NCI-H1092 (cell line): ENCODE results near the gene CARD6.
"Not testable (repeated sequence)": the region's sequence is repeated elsewhere in the genome, so short reads cannot be mapped to it uniquely, and the experiment has no call there.

ENCODE experiments used
- DNase-seq: peaks from one replicate; lab custom pipeline; 2025; lab: John Stamatoyannopoulos, UW

Gene CARD6

GRCh38 chr5:40828690-40829661, 12.2 kb upstream of the CARD6 start:
- no peak for DNase-seq

GRCh38 chr5:40829748-40830533, 11.2 kb upstream of the CARD6 start:
- no peak for DNase-seq

- no peak for DNase-seq
Measured at GRCh38 chr5:40831346-40832210, 9.6 kb upstream of the CARD6 start.

- DNase-seq, result no peak
Measured at GRCh38 chr5:40832345-40832744, 8.8 kb upstream of the CARD6 start.

- no peak for DNase-seq
Measured at GRCh38 chr5:40833712-40834229, 7.4 kb upstream of the CARD6 start.

- no peak for DNase-seq
Measured at GRCh38 chr5:40834391-40834848, 6.7 kb upstream of the CARD6 start.

GRCh38 chr5:40834849-40835787, 6.0 kb upstream of the CARD6 start, which contains the start of gene RPL37:
RPL37 (minus strand) TSS chr5:40835222; CDS start chr5:40835185, 37 bp downstream.
- DNase-seq, result peak; percentile 94

GRCh38 chr5:40838086-40838485, 3.1 kb upstream of the CARD6 start:
- DNase-seq, result no peak

GRCh38 chr5:40842351-40842750, 1.2 kb downstream of the CARD6 start:
- DNase-seq, result no peak

GRCh38 chr5:40844565-40844964, 3.4 kb downstream of the CARD6 start:
- no peak for DNase-seq

GRCh38 chr5:40846371-40846770, 5.2 kb downstream of the CARD6 start:
- DNase-seq, result no peak

- DNase-seq, result no peak
Measured at GRCh38 chr5:40847525-40847924, 6.4 kb downstream of the CARD6 start.

GRCh38 chr5:40853632-40854192, 12.5 kb downstream of the CARD6 start:
- no peak for DNase-seq

GRCh38 chr5:40860711-40861110, 19.5 kb downstream of the CARD6 start:
- no peak for DNase-seq

- not testable (repeated sequence) for DNase-seq
Measured at GRCh38 chr5:40865004-40865403, 23.8 kb downstream of the CARD6 start.

GRCh38 chr5:40866844-40867243, 25.7 kb downstream of the CARD6 start:
- DNase-seq, result no peak

- no peak for DNase-seq
Measured at GRCh38 chr5:40869384-40869783, 28.2 kb downstream of the CARD6 start.

- no peak for DNase-seq
Measured at GRCh38 chr5:40871177-40871576, 30.0 kb downstream of the CARD6 start.

- not testable (repeated sequence) for DNase-seq
Measured at GRCh38 chr5:40872253-40872652, 31.1 kb downstream of the CARD6 start.

- no peak for DNase-seq
Measured at GRCh38 chr5:40873286-40873880, 32.2 kb downstream of the CARD6 start.
